ENCODE measurements around the gene ADK. TPM values are rescaled to one million over a fixed set of nuclear protein-coding genes. Genes with fewer than 3 reads are reported as not detected.

ADK gene
- total and polyA plus RNA-seq, 2 of the 13 experiments (the other 11 are each of a cell fraction or from before 2014, with no cell fraction given): 48.6 to 79.1 TPM

GRCh38 chr10:74500026-74500704, 349.1 kb downstream of the ADK start:
- ChIA-PET CTCF (ENCODE audit: low intra/inter-chr PET ratio, low total read pairs) (no interaction called here), POLR2A (no interaction called here)
- Histone ChIP-seq H3K9ac (ENCODE audit: insufficient read depth, low read depth, low read length) (no peak overlapping the region), H3K79me2 (ENCODE audit: insufficient read depth, low read length) (no peaks in the 10 kb centered on the region), H4K20me1 (ENCODE audit: insufficient read depth, low read length) (no peaks in the 10 kb centered on the region), H3K4me3 (replicated peaks in 1 of 3; ENCODE audit: insufficient read depth in 1 of 3, low read depth in 2 of 3, low read length in 3 of 3) (no peak overlapping the region), H3K36me3 (replicated peaks in 1 of 2; ENCODE audit: control insufficient read depth in 1 of 2, insufficient read depth in 2 of 2, low read length in 2 of 2) (no peaks in the 10 kb centered on the region; a peak in 1 of 5 replicates), H3K27me3 (ENCODE audit: control insufficient read depth in 1 of 2, insufficient read depth in 2 of 2, low read length in 2 of 2) (no peaks in the 10 kb centered on the region), H3K9me3 (ENCODE audit: low read length) (no peaks in the 10 kb centered on the region), H2AFZ (ENCODE audit: low read length) (no peak overlapping the region), H3K4me1 (ENCODE audit: insufficient read depth, low read length) (peaks cover 4% of the 10 kb centered on the region; the same call in 1 of the 2 replicates), H3K27ac (ENCODE audit: extremely low read length, insufficient read depth, low read length) (no peak overlapping the region), H3K4me2 (ENCODE audit: low read depth, low read length) (no peak overlapping the region)
- ATAC-seq: no peak
- BruUV-seq (replicated peaks): no TSS peak
- in situ Hi-C loops (cut with HindIII; ENCODE audit: extremely low pct_ligation_motif_present, low pct_unique_long_range_greater_than_20kb) (no loop called here), intact Hi-C loops (cut with micrococcal nuclease; ENCODE audit: unreplicated experiment) (loop anchor here (2.0 kb wide), 1 partner anchor 77 kb away; no protein-coding TSS in a partner anchor)
- TF ChIP-seq ZNF326 (CRISPR knock-in tag; IDR thresholded peaks at IDR 0.05; ENCODE audit: borderline replicate concordance): no peak
- TF ChIP-seq BRF2 (CRISPR knock-in tag; IDR thresholded peaks at IDR 0.05): no peak
- no peak for TF ChIP-seq HDAC2 (CRISPR knock-in tag; IDR thresholded peaks at IDR 0.05)
- no peak for TF ChIP-seq ZNF580 (CRISPR knock-in tag; IDR thresholded peaks at IDR 0.05; ENCODE audit: borderline replicate concordance, low read depth)
- WGBS (ENCODE audit: low lambda C conversion rate): 93% methylated on average over 4 of the region's 4 CpGs
- no peak for FAIRE-seq
- no peak for DNase-seq (ENCODE audit: low spot score)

- Histone ChIP-seq H3K79me2 (ENCODE audit: insufficient read depth, low read length) (no peaks in the 10 kb centered on the region), H3K4me2 (ENCODE audit: low read depth, low read length) (no peak overlapping the region), H3K9me3 (ENCODE audit: low read length) (no peaks in the 10 kb centered on the region), H4K20me1 (ENCODE audit: insufficient read depth, low read length) (no peaks in the 10 kb centered on the region), H3K27ac (ENCODE audit: extremely low read length, insufficient read depth, low read length) (no peak overlapping the region), H2AFZ (ENCODE audit: low read length) (no peak overlapping the region), H3K4me3 (replicated peaks in 1 of 3; ENCODE audit: insufficient read depth in 1 of 3, low read depth in 2 of 3, low read length in 3 of 3) (no peak overlapping the region), H3K9ac (ENCODE audit: insufficient read depth, low read depth, low read length) (no peak overlapping the region), H3K4me1 (ENCODE audit: insufficient read depth, low read length) (peaks cover 4% of the 10 kb centered on the region; the same call in 1 of the 2 replicates), H3K36me3 (replicated peaks in 1 of 2; ENCODE audit: control insufficient read depth in 1 of 2, insufficient read depth in 2 of 2, low read length in 2 of 2) (no peaks in the 10 kb centered on the region; a peak in 1 of 5 replicates), H3K27me3 (ENCODE audit: control insufficient read depth in 1 of 2, insufficient read depth in 2 of 2, low read length in 2 of 2) (no peaks in the 10 kb centered on the region)
- no peak for DNase-seq (ENCODE audit: low spot score)
- in situ Hi-C loops (cut with HindIII; ENCODE audit: extremely low pct_ligation_motif_present, low pct_unique_long_range_greater_than_20kb) (no loop called here), intact Hi-C loops (cut with micrococcal nuclease; ENCODE audit: unreplicated experiment) (loop anchor here (2.0 kb wide), 1 partner anchor 76 kb away; no protein-coding TSS in a partner anchor)
- CTCF ChIA-PET (ENCODE audit: low intra/inter-chr PET ratio, low total read pairs): no interaction called here
- no TSS peak for BruUV-seq (replicated peaks)
- no peak for ATAC-seq
- POLR2A ChIA-PET: no interaction called here
- FAIRE-seq: no peak
- TF ChIP-seq ZNF558 (CRISPR knock-in tag; IDR thresholded peaks at IDR 0.05; ENCODE audit: borderline replicate concordance) (no peak), ZNF740 (CRISPR knock-in tag; IDR thresholded peaks at IDR 0.05) (no peak), HIC2 (CRISPR knock-in tag; IDR thresholded peaks at IDR 0.05; ENCODE audit: low read depth) (no peak), ZNF775 (CRISPR knock-in tag; IDR thresholded peaks at IDR 0.05; ENCODE audit: borderline replicate concordance) (no peak), DBP (CRISPR knock-in tag; IDR thresholded peaks at IDR 0.05; ENCODE audit: not compliant biosample characterization) (no peak), MAFG (CRISPR knock-in tag; IDR thresholded peaks at IDR 0.05) (no peak), ZNF263 (CRISPR knock-in tag; IDR thresholded peaks at IDR 0.05) (no peak), ZNF589 (CRISPR knock-in tag; conservative IDR thresholded peaks at IDR 0.05) (no peak), TARDBP (CRISPR knock-in tag; IDR thresholded peaks at IDR 0.05) (no peak), BRCA1 (CRISPR knock-in tag; IDR thresholded peaks at IDR 0.05) (no peak)
These were observed 349.8 kb downstream of the ADK start for GRCh38 chr10:74500816-74501215.
